GM18502 (cell line): ENCODE measurements around the gene POGK.
"Not testable (repeated sequence)": the region's sequence is repeated elsewhere in the genome, so short reads cannot be mapped to it uniquely, and the experiment has no call there.

Experiments used
- ATAC-seq: cut with Tn5 transposase; IDR thresholded peaks from one replicate; pipeline ENCODE4 v1.9.1; 2021; ENCODE audit warnings: mild to moderate bottlenecking; ENCODE audit not compliant: unreplicated experiment, poor library complexity

The POGK gene

GRCh38 chr1:166855558-166855957 lies 16.3 kb downstream of the POGK start:
- ATAC-seq: no peak

- ATAC-seq: no peak
Measured at GRCh38 chr1:166857995-166858394, 18.7 kb downstream of the POGK start.

DNA sequence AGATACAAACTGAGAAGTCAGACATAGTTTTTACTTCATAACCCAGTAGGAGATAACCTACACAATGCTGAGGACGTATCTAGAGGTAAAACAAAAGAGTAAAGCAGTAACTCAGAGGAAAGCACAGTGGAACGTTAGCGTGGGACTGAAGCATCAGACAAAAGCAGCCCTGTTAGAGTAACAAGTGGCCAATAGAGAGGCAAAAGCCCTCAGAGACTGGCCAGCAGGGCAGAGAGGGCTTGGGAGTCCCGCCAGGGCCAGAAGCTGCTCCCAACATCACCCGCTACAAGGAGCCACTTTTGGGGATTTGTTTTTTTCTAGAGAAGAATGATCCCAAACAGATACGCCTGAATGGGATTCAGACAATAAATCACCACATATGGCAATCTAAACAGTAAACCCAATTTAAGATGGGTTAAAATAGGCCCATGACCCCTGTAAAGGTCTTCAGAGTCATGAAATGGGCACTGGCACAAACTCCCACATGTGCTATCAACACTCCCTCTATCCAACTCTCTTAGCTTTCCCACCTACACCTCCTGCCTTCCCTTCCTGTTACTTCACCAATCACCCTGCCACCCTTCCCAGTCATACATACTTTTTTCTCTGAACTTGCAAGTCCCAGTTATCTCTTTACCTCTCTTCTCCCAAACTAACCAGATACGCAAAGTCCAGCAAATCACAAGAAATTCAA lies 19.6 kb downstream of the POGK start:
- no peak for ATAC-seq

- ATAC-seq: no peak
Measured at GRCh38 chr1:166859597-166859996, 20.3 kb downstream of the POGK start.

DNA sequence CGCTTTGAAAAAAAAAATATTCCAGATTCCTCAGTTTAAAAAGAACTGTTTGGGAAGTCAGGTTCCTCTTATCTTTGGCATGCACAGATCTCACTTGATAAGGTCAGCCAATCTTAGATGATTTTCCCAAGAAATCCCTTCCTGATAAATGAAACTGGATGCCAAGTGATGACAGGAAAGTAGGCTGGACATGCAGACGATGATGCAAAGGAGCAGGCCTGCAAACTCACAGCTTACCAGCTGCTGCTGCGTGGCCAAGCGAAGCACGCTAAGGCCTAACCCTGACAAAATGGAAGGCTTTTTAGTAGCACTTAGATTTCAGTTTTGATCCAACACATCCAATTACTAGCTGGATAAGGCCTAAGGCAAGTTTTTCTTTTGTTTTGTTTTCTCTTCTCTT lies 26.7 kb downstream of the POGK start:
- no peak for ATAC-seq

- ATAC-seq: no peak
Measured at GRCh38 chr1:166868639-166869038, 29.4 kb downstream of the POGK start.

DNA sequence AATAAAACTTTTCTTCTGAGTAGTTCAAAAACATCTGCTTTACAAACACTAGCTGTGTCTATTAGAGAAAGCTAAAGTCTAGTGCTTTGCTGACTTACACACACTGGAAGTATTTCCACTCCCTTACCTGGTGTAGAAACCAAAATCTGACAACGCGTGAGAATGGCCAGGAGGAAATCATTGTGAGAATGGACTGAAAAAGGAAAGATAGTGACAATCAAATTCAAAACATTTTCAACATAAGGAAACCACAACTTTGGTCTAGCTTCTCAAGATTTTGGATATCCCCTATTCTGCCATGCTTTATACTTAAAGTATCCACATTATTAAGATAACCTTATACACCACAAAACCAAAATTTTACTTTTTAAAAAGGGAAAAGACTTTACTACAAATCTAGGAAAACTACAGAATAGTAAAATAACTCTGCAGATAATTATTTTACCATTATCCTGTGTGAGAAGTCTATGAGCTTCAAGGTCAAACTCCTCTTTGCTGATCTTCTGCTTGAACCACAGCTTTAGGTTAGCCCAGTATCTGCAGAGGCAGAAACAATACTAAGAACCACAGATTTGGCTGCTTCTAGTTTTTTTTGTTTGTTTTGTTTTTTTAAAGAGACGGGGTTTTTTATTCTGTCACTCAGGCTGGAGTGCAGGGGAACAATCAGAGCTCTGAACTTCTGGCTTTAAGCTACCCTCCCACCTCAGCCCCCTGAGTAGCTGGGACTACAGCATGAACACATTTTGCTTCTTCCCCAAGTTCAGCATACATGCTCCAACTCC lies 30.2 kb downstream of the POGK start:
- peak; percentile 52 for ATAC-seq

GRCh38 chr1:166870584-166870983 lies 31.3 kb downstream of the POGK start:
- ATAC-seq: no peak

GRCh38 chr1:166874464-166874863 lies 35.2 kb downstream of the POGK start:
- no peak for ATAC-seq

DNA sequence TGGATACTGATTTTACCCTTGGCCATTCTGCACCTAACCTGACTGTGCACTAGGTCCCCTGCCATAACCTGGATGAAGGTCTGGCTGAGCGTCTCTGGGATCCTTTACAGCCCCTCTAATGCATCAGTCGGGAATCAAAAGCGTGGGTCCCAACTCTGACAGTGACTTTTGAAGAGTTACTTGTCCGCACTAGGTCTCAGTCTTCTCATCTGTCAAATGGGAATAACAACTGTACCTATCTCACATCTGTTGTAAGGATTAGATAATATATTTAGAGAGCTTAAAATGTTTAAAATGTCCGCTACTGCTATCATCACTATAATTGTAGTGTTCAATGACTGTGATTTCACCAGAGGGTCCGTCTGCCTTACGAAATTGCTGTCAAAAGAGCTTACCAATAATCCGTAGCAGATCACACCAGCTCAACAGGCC lies 36.0 kb downstream of the POGK start:
- no peak for ATAC-seq

DNA sequence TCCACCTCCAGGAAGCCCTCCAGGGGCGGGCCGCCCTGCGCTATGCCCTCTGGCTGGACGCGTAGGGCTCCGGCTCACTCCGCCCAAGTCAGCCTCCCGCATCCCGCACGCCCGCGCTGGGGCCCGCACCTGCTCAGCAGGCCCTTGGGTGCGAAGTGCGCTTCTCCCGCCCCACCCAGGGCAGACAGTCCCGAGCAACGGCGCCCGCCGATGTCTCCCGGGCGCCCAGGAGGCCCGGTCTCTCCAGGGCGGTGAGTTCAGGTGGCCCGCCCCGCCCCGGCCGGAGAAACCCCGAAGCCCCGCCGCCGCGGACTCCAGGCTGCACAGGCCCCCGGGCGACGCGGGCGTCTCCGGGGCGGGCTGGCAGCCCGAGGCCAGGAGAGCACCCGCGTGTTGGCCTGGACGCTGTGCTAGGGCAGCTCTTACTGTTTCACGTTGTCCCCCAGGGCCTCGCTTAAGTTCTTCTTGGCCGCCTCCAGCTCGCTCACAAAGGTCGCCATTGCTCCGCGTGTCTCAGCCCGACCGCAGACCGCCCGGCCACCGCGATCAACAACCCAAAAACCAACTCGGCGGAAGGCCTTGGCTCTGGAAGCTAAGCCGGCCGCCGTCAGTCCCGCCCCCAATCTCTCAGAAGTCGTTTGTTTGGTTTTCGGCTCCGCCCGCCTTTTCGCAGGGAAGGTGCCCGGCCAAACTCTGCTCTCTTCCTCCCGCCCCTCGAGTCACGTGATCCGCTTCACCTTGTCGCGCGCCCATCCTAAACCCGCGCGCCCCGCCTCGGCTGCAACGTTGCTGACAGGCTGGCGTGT lies 36.7 kb downstream of the POGK start, which contains the start of gene TADA1:
TADA1 (minus strand) TSS at position 531 of the 806 bp plus-strand sequence; CDS start at position 500, 31 bp downstream.
- peak; percentile 92 for ATAC-seq

- no peak for ATAC-seq
Measured at GRCh38 chr1:166876540-166876838, 37.2 kb downstream of the POGK start.

GRCh38 chr1:166878173-166878917 lies 39.1 kb downstream of the POGK start:
- ATAC-seq: not testable (repeated sequence)

DNA sequence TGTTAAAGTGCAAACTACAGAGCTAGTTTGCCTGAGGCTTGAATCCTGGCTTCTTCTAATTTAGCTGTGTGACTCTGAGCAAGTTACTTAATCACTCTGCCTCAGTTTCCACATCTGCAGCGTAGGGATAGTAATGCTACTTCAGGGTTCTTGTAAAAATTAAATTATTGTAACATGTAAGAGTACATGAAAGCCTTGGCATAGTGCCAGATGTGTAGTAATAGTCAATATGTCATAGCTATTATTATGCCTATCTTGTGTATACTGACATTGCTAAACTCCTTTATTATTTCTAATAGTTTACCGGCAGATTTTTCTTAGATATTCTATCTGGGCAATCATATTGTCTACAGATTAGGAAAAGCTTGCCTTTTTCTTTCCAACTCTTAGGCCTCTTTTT lies 43.6 kb downstream of the POGK start:
- ATAC-seq: no peak

DNA sequence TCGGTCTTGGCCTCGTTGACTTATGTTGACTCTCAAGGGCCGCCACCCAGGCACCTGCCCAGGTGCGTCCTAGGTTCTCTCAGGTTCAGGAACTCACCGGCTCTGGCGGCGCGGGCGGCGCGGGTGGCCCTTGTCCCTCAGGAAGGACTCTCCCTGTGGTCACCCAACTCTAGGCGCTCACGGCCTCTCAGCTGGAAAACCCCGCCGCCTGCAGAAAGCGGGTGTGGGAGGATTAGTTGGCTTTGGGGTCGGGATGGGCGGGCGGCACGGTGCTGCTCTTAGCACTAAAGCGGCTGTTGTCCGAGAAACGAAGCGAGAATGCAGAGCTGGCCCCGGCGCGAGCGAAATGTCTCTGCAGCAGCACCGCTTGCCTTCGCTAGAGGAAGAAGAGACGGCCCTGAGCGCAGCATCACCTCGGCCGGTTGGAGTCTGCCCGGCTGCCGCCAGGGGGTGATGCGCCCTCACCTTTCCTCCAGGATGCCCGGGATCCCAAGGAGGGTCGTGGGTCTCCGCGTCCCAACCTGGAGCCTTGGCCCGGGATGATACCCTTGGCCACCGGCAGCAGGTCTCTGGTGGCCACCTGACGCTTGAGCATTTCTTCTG lies 44.9 kb downstream of the POGK start:
- ATAC-seq: no peak

GRCh38 chr1:166884971-166885370 lies 45.7 kb downstream of the POGK start:
- ATAC-seq: no peak

DNA sequence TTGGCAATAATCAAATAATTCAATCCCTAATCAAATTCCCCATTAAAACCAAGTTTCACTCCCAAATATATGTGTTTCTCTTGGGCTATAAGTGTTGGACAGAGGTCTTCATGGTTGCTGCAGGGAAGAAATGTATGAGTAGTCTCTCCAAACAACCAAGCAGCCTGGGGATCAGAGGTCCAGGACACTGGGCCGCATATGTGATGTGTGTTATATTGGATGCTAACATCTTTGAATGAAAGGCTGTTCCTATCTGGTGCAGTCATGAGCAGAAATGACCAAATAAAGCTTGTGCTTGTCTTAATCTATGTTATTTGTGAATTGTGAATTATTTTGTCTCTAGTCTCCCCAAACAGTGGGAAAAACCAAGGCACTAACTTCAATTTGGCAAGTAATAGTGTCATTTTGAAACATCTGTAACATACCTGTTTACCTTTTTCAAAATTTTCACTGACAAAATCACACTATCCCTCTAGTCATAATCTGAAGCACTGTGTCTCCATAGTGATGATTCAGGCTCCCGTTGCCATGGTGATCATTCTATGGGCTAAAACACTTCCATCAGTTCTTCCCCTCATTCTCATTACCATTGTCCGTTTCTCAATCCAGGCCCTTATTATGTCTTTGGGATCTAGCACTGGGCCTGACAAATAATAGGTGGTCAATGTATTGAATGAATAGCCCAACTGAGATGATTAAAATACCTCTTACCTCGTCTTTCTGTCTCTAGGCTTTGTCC lies 49.3 kb downstream of the POGK start:
- ATAC-seq: no peak

DNA sequence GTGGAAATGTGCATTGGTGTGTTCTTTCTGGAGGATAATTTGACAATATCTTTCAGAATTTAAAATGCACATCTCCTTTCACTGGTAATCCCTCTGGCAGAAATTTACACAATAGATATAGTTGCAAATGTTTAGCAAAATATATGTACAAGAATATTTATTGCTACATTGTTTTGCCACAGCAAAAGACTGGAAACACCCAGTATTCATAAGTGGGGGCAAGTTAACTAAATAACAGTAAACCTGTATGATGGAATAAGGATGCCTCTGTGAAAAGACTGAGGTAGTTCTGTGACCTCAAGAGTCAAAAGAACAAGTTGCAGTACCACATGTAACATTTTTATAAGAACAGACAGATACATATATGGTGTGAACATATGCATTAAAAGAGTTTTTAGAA lies 50.5 kb downstream of the POGK start:
- no peak for ATAC-seq

GRCh38 chr1:166895766-166896165 lies 56.5 kb downstream of the POGK start:
- ATAC-seq: no peak
